Activated T-cell treated with anti-CD3 and anti-CD28 coated beads for 4 hours (primary cell): ENCODE data around the gene SYNRG.
"Not testable (repeated sequence)": the region's sequence is repeated elsewhere in the genome, so short reads cannot be mapped to it uniquely, and the experiment has no call there.

ENCODE experiments used
- DNase-seq: peaks from one replicate; pipeline ENCODE4 v3.0.0-alpha.2; 2020

Gene SYNRG

GRCh38 chr17:37609170-37610040, at the start of gene SYNRG:
Gene SYNRG, minus strand, starts transcription at chr17:37609418. Its CDS starts 63 bp downstream, at chr17:37609355.
- peak; percentile 91 for DNase-seq

- DNase-seq, result no peak
Observed at GRCh38 chr17:37657202-37657601, 48.0 kb upstream of the SYNRG start.

GRCh38 chr17:37651849-37652248, 42.6 kb upstream of the SYNRG start:
- no peak for DNase-seq

GRCh38 chr17:37650419-37651003, 41.3 kb upstream of the SYNRG start:
- DNase-seq, result no peak

GRCh38 chr17:37648555-37648954, 39.3 kb upstream of the SYNRG start:
- no peak for DNase-seq

- no peak for DNase-seq
Observed at GRCh38 chr17:37647856-37648255, 38.6 kb upstream of the SYNRG start.

GRCh38 chr17:37643869-37644268, 34.7 kb upstream of the SYNRG start:
- no peak for DNase-seq

GRCh38 chr17:37643118-37643766, 34.0 kb upstream of the SYNRG start, which contains the start of gene DDX52:
Gene DDX52, minus strand, starts transcription at chr17:37643446. Its CDS starts 26 bp downstream, at chr17:37643420.
- DNase-seq, result peak; percentile 78

- DNase-seq, result no peak
Observed at GRCh38 chr17:37642681-37643080, 33.5 kb upstream of the SYNRG start.

- no peak for DNase-seq
Observed at GRCh38 chr17:37640015-37640414, 30.8 kb upstream of the SYNRG start.

GRCh38 chr17:37637956-37638355, 28.7 kb upstream of the SYNRG start:
- no peak for DNase-seq

- DNase-seq, result not testable (repeated sequence)
Observed at GRCh38 chr17:37616430-37616829, 7.2 kb upstream of the SYNRG start.

GRCh38 chr17:37614823-37615222, 5.6 kb upstream of the SYNRG start:
- no peak for DNase-seq

- DNase-seq, result no peak
Observed at GRCh38 chr17:37614391-37614790, 5.2 kb upstream of the SYNRG start.

- DNase-seq, result no peak
Observed at GRCh38 chr17:37610971-37611370, 1.8 kb upstream of the SYNRG start.

GRCh38 chr17:37610041-37610420, 813 bp upstream of the SYNRG start:
- not testable (repeated sequence) for DNase-seq

GRCh38 chr17:37608351-37609169, 658 bp downstream of the SYNRG start:
- DNase-seq, result no peak

GRCh38 chr17:37607637-37608331, 1.4 kb downstream of the SYNRG start:
- no peak for DNase-seq

GRCh38 chr17:37605813-37606505, 3.3 kb downstream of the SYNRG start:
- DNase-seq, result no peak

GRCh38 chr17:37605081-37605480, 4.1 kb downstream of the SYNRG start:
- DNase-seq, result no peak

GRCh38 chr17:37604556-37604955, 4.7 kb downstream of the SYNRG start:
- DNase-seq, result no peak

GRCh38 chr17:37598145-37598544, 11.1 kb downstream of the SYNRG start:
- DNase-seq, result no peak
